IPS-NIHi7 (cell line): ENCODE measurements around the gene SUSD6.
A peak's percentile ranks its signal among the peaks of the same experiment; 100 is the strongest.

ENCODE experiments used
- DNase-seq: peaks from one replicate; pipeline ENCODE4 v3.0.0; 2012; ENCODE audit warnings: mixed read lengths; ENCODE audit errors: extremely low spot score

The SUSD6 gene

GRCh38 chr14:69648480-69649451 is 37.4 kb downstream of the SUSD6 start:
- no peak for DNase-seq

GRCh38 chr14:69650948-69651369 is 39.6 kb downstream of the SUSD6 start:
- no peak for DNase-seq

GRCh38 chr14:69651664-69652063 is 40.3 kb downstream of the SUSD6 start:
- DNase-seq = no peak

- no peak for DNase-seq
Measured at GRCh38 chr14:69652942-69653684, 41.7 kb downstream of the SUSD6 start.

GRCh38 chr14:69654116-69654515 is 42.7 kb downstream of the SUSD6 start:
- no peak for DNase-seq

GRCh38 chr14:69657950-69658355 is 46.6 kb downstream of the SUSD6 start:
- peak; percentile 43 for DNase-seq

- peak; percentile 31 for DNase-seq
Measured at GRCh38 chr14:69658664-69659261, 47.4 kb downstream of the SUSD6 start.

- no peak for DNase-seq
Measured at GRCh38 chr14:69660344-69661193, 49.2 kb downstream of the SUSD6 start.

GRCh38 chr14:69661194-69661537 is 49.8 kb downstream of the SUSD6 start:
- DNase-seq = no peak

- no peak for DNase-seq
Measured at GRCh38 chr14:69662636-69663299, 51.4 kb downstream of the SUSD6 start.

- DNase-seq = no peak
Measured at GRCh38 chr14:69663300-69663643, 51.9 kb downstream of the SUSD6 start.

- no peak for DNase-seq
Measured at GRCh38 chr14:69664265-69664664, 52.9 kb downstream of the SUSD6 start.

GRCh38 chr14:69664865-69665526 is 53.6 kb downstream of the SUSD6 start:
- DNase-seq = no peak

GRCh38 chr14:69665631-69666030 is 54.2 kb downstream of the SUSD6 start:
- no peak for DNase-seq

- DNase-seq = no peak
Measured at GRCh38 chr14:69666112-69666511, 54.7 kb downstream of the SUSD6 start.

- DNase-seq = no peak
Measured at GRCh38 chr14:69666690-69667211, 55.4 kb downstream of the SUSD6 start.

- no peak for DNase-seq
Measured at GRCh38 chr14:69667938-69668335, 56.5 kb downstream of the SUSD6 start.

- no peak for DNase-seq
Measured at GRCh38 chr14:69669375-69669774, 58.0 kb downstream of the SUSD6 start.

- no peak for DNase-seq
Measured at GRCh38 chr14:69670093-69670492, 58.7 kb downstream of the SUSD6 start.

GRCh38 chr14:69671365-69672030 is 60.1 kb downstream of the SUSD6 start:
- DNase-seq = no peak
